Stimulated activated CD8-positive, alpha-beta memory T cell treated with anti-CD3 and anti-CD28 coated beads, Interleukin-2, amount 100 ng/mL, for 48 hours (primary cell): ENCODE data around the gene POLD1.

Experiments
- DNase-seq, 2 donors: peaks; one replicate each; pipeline ENCODE4 v3.0.0-alpha.2; 2020; ENCODE audit warnings: low read depth in 2 of 2

The POLD1 gene

GRCh38 chr19:50465986-50466705 lies 82.0 kb downstream of the POLD1 start:
- no peak for DNase-seq

DNA sequence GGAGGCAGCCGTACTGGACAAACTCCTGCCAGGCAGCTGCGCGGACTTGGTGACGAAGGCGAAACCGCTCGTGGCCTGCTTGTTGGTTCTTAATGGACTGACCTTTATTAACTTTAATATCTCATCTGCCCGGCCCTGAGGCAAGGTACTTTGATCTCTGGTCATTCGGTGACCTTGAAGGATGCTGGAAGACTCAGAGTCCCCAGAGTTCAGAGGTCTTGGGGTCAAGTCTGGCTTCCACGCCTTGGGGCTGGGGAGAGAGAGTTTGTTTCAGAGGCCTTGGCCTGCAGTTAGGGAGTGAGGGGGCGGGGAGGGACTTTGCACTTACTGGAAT lies 82.5 kb downstream of the POLD1 start:
- DNase-seq = no peak

DNA sequence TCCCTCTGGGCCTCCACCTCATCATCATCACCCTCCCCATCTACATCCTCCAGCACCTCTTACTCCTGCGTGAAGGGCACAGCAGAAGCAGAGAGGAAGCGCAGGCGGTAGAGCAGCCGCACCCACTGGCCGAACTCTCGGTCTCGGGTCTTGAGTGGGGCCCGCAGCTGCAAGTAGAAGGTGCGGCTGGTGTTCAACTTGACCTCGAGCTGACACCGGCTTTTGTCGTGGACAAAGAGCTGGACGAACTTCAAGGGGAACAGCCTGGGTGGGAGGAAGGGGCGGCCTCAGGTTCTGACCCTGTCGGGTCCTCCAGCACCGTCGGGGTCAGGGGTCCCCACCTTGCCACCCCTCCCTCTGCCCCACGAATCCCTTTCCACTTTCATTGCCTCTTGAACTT lies 83.4 kb downstream of the POLD1 start:
- DNase-seq = no peak
